ENCODE data around the gene SRA1.

SRA1 gene

GRCh38 chr5:140549237-140550144 lies 7.8 kb downstream of the SRA1 start:
- DNase-seq, result no peak

- DNase-seq, result no peak
These were observed 8.5 kb downstream of the SRA1 start for GRCh38 chr5:140548791-140549190.

- DNase-seq, result no peak
These were observed 9.0 kb downstream of the SRA1 start for GRCh38 chr5:140548300-140548688.

- peak; percentile 90 for DNase-seq
These were observed 9.6 kb downstream of the SRA1 start, which contains the start of gene EIF4EBP3 for GRCh38 chr5:140547508-140548299. EIF4EBP3 (plus strand) TSS chr5:140547662; CDS start chr5:140547738, 76 bp downstream.

GRCh38 chr5:140546851-140547507 lies 10.3 kb downstream of the SRA1 start:
- no peak for DNase-seq

GRCh38 chr5:140545606-140546005 lies 11.7 kb downstream of the SRA1 start:
- DNase-seq, result no peak

- no peak for DNase-seq
These were observed 12.3 kb downstream of the SRA1 start for GRCh38 chr5:140544986-140545385.

- DNase-seq, result no peak
These were observed 14.3 kb downstream of the SRA1 start for GRCh38 chr5:140542972-140543371.

- DNase-seq, result no peak
These were observed 17.0 kb downstream of the SRA1 start for GRCh38 chr5:140540227-140540626.

- DNase-seq, result no peak
These were observed 33.3 kb downstream of the SRA1 start for GRCh38 chr5:140524003-140524402.

- DNase-seq, result no peak
These were observed 44.1 kb downstream of the SRA1 start for GRCh38 chr5:140513124-140513523.

- no peak for DNase-seq
These were observed 47.4 kb downstream of the SRA1 start for GRCh38 chr5:140509898-140510297.

GRCh38 chr5:140502834-140503233 lies 54.4 kb downstream of the SRA1 start:
- DNase-seq, result no peak

All from fibroblast of skin of right quadriceps (primary cell).